ENCODE results near the gene DNAAF9. TPM values are rescaled to one million over a fixed set of nuclear protein-coding genes. Genes with fewer than 3 reads are reported as not detected.
"Not testable (repeated sequence)": the region's sequence is repeated elsewhere in the genome, so short reads cannot be mapped to it uniquely, and the experiment has no call there.

Gene DNAAF9
- total RNA-seq, 4 donors from 2014 or later, result 6.5 to 12.1 (median 9.1) TPM

DNA sequence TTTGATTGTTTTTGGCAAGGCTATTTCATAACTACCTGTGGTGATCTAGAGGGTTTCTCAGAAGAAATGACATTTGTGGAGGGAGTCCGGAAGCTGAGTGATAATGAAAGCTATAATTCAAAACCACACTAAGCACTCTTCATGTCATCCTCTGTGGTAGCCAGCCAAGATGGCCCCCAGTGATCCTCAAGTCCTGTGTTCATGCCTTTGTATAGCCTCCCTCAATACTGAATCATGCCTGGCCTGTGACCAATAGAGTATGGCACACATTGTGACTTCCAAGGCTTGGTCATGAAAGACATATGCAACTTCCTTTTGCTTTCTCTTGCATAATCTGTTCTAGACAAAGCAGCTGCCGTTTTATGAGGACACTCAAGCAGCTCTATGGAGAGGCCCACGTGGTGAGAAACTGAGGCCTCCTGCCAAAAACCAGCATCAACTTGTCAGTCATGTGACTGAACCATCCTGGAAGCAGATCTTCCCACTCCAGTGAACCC, 12.8 kb upstream of the DNAAF9 start:
- no peaks in the 10 kb centered on the region for H3K36me3 ChIP-seq
- no peaks in the 10 kb centered on the region for H3K27me3 ChIP-seq
- no peak overlapping the region for H3K4me3 ChIP-seq
- peak overlapping the region in 2 of 4 donors; percentile 25 to 27 for H3K27ac ChIP-seq
- H3K9me3 ChIP-seq, result peaks cover 0 to 7% (median 0%) of the 10 kb centered on the region in 4 donors
- peak in 2 of 3 donors; percentile 19 to 61 for DNase-seq
- TF ChIP-seq, protein P1, sequence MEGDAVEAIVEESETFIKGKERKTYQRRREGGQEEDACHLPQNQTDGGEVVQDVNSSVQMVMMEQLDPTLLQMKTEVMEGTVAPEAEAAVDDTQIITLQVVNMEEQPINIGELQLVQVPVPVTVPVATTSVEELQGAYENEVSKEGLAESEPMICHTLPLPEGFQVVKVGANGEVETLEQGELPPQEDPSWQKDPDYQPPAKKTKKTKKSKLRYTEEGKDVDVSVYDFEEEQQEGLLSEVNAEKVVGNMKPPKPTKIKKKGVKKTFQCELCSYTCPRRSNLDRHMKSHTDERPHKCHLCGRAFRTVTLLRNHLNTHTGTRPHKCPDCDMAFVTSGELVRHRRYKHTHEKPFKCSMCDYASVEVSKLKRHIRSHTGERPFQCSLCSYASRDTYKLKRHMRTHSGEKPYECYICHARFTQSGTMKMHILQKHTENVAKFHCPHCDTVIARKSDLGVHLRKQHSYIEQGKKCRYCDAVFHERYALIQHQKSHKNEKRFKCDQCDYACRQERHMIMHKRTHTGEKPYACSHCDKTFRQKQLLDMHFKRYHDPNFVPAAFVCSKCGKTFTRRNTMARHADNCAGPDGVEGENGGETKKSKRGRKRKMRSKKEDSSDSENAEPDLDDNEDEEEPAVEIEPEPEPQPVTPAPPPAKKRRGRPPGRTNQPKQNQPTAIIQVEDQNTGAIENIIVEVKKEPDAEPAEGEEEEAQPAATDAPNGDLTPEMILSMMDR (IDR thresholded peaks at IDR 0.05), result no peak
- no peak for TF ChIP-seq POLR2A (IDR thresholded peaks at IDR 0.05)
- no peaks in the 10 kb centered on the region for H3K4me1 ChIP-seq

DNA sequence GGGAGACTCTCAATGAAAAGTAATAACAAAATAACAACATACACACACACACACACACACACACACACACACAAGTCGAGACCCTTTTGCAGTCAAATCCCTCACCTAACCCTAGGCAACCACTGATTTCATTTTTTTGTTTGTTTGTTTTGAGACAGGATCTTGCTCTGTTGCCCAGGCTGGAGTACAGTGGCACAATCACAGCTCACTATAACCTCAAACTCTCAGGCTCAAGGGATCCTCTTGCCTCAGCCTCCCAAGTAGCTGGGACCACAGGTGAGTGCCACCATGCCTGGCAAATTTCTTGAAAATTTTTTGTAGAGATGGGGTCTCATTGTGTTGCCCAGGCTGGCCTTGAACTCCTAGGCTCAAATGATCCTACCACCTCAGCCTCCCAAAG, 10.7 kb upstream of the DNAAF9 start:
- H3K4me3 ChIP-seq, H3K27ac ChIP-seq, H3K27me3 ChIP-seq, H3K36me3 ChIP-seq, DNase-seq, H3K4me1 ChIP-seq, H3K9me3 ChIP-seq: not testable (repeated sequence)

DNA sequence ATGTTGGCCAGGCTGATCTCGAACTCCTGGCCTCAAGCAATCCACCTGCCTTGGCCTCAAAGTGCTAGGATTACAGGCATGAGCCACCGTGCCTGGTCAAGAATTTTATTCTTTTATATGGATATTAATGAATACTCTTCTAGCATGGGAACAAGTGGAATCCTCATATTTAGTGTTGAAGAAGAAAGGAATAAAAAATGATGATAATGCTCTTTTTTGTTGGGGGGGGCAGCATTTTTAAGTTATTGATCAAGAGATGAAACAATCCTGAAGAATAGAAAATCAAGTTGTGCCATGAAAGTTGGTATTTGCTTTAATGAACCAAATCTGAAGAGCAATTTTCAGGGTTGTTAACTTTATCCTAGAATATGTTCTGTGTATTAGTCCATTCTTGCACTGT, 6.7 kb upstream of the DNAAF9 start:
- no peak for DNase-seq
- H3K27me3 ChIP-seq, result no peaks in the 10 kb centered on the region
- H3K27ac ChIP-seq, result no peak overlapping the region
- no peaks in the 10 kb centered on the region for H3K36me3 ChIP-seq
- H3K4me3 ChIP-seq, result no peak overlapping the region
- H3K4me1 ChIP-seq, result peaks cover 0 to under 1% (median 0%) of the 10 kb centered on the region in 4 donors
- H3K9me3 ChIP-seq, result peaks cover 0 to 7% (median 0%) of the 10 kb centered on the region in 4 donors
- TF ChIP-seq POLR2A (IDR thresholded peaks at IDR 0.05), result no peak
- TF ChIP-seq, protein P1 (IDR thresholded peaks at IDR 0.05), result no peak

DNA sequence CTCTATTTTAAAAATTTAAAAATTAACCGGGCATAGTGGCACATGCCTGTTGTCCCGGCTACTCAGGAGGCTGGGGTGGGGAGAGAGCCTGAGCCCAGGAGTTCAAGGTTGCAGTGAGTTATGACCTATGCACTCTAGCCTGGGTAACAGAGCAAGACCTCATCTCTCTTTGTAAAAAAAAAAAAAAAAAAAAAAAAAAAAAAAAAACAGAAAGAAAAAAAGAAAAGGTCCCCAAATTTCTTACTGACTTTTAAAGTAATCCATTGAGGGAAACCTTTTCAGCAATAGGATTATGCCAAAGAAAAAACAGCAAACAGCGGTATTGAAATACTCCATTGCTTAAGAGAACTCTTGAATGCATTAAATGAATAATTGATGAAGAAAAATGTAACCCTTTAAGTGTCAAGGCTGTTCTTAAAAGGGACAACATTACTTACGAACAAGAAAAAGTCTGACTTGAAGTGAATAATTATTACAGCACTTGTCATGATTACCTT, 6.0 kb upstream of the DNAAF9 start:
- H3K9me3 ChIP-seq, result peaks cover 0 to 7% (median 0%) of the 10 kb centered on the region in 4 donors
- no peak overlapping the region for H3K4me3 ChIP-seq
- H3K27me3 ChIP-seq, result no peaks in the 10 kb centered on the region
- no peaks in the 10 kb centered on the region for H3K36me3 ChIP-seq
- peaks cover 0 to 3% (median 0%) of the 10 kb centered on the region in 4 donors for H3K4me1 ChIP-seq
- no peak for DNase-seq
- H3K27ac ChIP-seq, result no peak overlapping the region
- TF ChIP-seq POLR2A (IDR thresholded peaks at IDR 0.05), result no peak
- TF ChIP-seq, protein P1 (IDR thresholded peaks at IDR 0.05), result no peak

DNA sequence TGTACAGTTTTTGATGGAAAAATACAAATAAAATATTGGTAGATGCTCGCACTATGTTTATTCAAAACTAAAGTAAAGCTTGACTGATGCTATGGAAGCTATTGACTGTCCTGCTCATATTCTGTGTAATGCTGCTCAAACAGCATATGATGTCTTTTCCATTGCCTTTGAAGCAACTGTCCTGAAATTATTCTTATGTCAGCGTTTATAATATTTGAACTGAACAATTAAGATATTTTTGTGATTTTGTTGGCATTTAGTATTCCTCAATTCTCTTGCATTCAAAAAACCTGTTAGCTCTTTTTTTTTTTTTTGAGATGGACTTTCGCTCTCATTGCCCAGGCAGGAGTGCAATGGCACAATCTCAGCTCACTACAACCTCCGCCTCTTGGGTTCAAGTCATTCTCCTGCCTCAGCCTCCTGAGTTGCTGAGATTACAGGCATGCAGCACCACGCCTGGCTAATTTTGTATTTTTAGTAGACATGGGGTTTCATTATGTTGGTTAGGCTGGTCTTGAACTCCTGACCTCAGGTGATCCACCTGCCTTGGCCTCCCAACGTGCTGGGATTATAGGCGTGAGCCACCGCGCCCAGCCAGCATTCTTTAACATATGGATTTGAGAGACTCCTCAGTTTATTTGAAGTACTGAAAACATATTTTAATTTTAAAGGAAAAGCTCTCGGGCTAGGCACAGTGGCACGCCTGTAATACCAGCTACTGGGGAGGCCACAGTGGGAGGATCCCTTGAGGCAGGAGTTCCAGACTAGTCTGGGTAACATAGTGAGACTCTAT, 5.3 kb upstream of the DNAAF9 start:
- H3K27ac ChIP-seq, result no peak overlapping the region
- no peaks in the 10 kb centered on the region for H3K27me3 ChIP-seq
- H3K4me3 ChIP-seq, result no peak overlapping the region

More for the DNA sequence above, 5.3 kb upstream of the DNAAF9 start:
- Histone ChIP-seq H3K36me3 (no peaks in the 10 kb centered on the region), H3K4me1 (peaks cover 0 to 3% (median 0%) of the 10 kb centered on the region in 4 donors), H3K9me3 (peaks cover 0 to 7% (median 0%) of the 10 kb centered on the region in 4 donors)
- DNase-seq, result no peak
- TF ChIP-seq, protein P1 (IDR thresholded peaks at IDR 0.05), result no peak
- no peak for TF ChIP-seq POLR2A (IDR thresholded peaks at IDR 0.05)

Data from Peyer's patch (tissue), 4 donors.